GM18508 (cell line): ENCODE data around the gene HCN4.

ENCODE experiments used
- ATAC-seq: cut with Tn5 transposase; IDR thresholded peaks from one replicate; pipeline ENCODE4 v1.9.1; 2021; ENCODE audit warnings: moderate number of reproducible peaks; ENCODE audit not compliant: insufficient read depth, unreplicated experiment

The HCN4 gene

GRCh38 chr15:73382115-73382514 is 13.4 kb upstream of the HCN4 start:
- no peak for ATAC-seq

DNA sequence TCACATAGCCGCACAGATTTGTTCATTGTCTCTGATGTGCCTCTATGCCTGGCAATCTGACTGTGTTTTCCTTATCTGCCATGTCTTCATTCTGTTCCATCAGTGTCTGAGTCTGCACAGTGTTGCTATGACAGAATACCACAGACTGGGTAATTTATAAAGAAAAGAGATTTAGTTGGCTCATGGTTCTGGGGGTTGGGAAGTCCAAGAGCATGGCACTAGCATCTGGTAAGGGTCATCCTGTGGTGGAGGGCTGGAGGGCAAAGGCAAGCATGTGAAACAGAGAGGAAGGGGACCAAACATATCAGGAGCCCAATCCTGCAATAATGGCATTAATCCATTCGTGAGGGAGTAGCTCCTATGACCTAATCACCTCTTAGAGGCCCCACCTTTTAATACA is 11.9 kb upstream of the HCN4 start:
- no peak for ATAC-seq

DNA sequence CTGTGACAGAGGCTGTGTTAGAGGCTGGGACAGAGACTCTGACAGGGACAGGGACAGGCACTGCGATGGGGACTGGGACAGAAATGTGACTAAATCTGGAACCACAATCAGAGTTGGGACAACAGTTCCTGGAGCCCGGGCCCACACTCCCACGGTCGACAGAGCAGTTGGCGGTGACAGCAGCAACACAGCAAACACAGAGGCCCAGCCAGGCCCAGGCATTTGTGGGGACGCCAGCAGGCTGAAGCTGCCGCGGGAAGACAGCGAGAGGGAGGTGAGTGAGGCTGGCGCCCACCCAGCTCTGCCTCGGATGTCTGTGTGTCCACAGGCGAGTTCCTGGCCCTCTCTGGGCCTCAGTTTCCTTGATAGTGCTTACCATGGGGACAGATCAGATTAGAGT is 9.3 kb upstream of the HCN4 start:
- no peak for ATAC-seq

DNA sequence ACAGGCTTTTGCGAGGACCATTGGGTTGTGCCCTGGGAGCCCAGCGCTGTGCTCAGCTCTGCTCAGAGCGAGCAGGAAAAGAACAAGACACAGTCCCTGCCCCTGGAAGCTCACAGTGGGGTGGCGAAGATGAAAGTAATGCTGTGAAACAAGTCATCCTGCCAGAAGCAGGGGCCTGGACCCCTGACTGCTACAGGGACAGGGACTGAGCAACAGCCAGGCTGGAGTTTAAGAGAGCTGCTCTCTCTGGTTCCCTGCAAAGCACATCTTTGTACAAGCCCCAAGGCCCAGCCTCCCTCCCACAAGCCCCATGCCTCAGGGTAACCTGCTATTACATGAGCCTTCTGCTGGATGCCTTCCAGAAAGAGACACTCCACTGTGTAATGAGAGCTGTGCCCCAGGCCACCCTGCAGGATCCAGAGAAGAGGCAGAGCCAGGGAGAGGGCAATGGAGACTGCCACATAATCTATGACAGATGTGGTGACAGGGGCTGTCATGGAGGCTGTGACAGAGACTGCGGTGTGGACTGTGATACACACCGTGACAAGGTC is 7.1 kb upstream of the HCN4 start:
- ATAC-seq = no peak

GRCh38 chr15:73375012-73375411 is 6.3 kb upstream of the HCN4 start:
- ATAC-seq = no peak

DNA sequence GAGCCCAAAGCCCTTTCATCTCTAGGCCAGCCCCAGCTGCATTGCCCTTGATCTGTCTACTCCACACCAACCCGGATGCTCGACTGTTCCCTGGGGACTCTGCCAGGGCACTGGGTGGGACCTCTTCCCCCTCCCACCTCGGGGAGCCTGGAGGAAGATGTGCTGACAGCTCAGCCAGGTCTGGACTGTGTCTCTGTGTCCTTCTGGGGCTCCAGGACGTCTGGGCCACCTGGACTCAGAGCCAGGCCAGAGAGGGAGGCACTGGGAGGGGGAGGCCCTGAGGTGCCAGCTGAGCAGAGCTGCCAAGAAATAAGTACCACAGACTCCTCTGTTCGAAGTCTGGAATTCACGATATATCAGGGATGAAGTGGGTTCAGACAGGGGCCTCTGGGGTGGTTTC is 5.8 kb upstream of the HCN4 start:
- ATAC-seq = no peak

DNA sequence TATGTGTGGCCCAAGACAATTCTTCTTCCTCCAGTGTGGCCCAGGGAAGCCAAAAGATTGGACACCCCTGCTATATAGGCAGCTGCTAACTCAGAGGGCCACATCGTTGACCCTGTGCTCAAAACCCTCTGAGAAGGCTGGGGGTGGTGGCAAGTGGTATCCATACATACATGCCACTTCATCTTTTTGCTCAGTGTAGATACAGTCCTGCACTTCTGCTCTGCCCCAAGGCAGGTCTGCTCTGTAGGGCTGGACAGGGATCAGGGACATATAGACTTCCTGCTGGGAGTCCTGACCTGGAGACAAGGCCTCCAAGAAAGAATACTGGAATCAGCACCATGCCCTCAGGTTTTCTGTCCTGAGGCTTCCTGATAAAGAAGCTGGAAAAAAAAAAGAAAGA is 4.5 kb upstream of the HCN4 start:
- no peak for ATAC-seq

GRCh38 chr15:73371812-73372211 is 3.1 kb upstream of the HCN4 start:
- no peak for ATAC-seq

DNA sequence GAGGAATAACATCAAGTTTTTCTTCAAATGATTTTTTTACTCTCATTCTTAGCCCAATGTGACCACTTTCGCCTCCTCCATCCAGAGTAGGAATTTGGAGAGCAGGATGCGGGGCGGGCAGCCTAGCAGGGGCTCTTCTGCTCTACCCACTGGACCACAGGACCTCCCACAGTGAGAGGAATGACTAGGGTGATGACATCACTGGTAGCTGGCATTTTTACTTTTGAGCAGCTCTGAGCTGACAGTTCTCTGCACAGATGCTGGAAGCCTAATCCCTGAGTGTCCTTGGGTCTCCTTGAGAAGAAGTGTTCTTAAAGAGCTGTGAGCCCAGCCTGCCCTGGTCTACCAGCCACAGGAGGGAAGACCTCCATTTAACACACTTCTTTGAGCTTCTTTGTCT is 1.4 kb upstream of the HCN4 start:
- no peak for ATAC-seq

GRCh38 chr15:73369154-73369694 is 466 bp upstream of the HCN4 start:
- no peak for ATAC-seq

- ATAC-seq = no peak
Measured at GRCh38 chr15:73367624-73368300, 996 bp downstream of the HCN4 start.

DNA sequence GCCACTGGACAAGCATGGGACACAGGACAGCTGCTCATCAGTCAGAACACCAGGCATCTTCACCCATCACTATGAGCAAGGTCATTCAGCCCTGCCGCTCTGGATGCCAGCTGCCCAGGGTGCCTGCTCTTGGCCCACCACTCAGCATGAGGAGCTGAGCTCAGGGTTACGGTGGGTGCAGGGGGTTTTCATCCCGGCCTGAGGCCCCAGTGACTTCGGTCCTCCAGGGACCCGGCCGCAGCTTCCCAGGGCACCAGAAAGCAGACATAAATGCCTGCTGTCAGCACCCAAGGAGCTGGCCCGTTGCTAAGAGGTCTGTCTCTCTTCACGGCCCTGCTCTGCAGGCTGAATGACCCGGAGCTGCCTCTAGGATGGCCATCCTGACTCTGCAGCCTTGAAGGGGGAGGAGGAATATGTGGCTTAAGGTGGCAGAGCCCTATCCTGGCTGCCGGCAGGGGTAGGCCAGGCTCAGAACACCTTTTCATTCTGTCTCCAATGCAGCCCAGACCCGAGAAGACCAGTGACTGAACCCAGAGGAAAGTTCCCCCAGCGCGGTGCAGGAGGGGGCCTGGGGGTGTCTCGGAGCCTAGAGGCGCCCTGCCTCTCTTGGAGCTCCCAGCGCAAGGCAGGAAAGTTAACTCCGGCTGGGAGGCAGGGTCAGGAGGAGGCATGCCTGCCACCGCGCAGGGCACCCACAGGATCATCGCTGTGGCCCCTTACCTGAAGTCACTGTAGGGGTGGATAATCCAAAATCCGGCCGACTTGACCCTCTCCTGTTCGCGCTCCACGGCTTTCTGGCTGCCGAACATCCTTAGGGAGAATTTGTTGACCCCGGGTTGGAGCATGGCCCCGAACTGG is 1.8 kb downstream of the HCN4 start:
- no peak for ATAC-seq

- no peak for ATAC-seq
Measured at GRCh38 chr15:73364070-73364469, 4.7 kb downstream of the HCN4 start.

DNA sequence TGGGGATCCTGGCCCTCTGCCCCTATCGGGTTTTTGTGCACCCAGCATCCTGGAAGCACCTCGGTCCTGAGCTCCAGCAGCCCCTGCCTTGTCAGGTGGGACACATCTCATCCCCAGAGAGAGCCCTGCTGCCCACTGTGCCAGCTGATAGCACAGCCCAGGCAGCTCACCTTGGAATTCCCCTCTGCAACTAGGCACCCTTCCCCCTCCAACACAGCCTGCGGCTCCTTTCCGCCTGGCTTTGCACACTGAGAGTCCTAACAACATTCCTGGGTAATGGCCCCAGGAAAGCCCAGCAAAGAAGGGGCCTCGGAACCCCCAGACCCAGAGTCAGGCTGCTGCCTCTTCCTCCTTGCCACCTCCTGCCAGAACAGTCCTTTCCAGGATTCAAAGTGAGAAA is 5.9 kb downstream of the HCN4 start:
- ATAC-seq = no peak

DNA sequence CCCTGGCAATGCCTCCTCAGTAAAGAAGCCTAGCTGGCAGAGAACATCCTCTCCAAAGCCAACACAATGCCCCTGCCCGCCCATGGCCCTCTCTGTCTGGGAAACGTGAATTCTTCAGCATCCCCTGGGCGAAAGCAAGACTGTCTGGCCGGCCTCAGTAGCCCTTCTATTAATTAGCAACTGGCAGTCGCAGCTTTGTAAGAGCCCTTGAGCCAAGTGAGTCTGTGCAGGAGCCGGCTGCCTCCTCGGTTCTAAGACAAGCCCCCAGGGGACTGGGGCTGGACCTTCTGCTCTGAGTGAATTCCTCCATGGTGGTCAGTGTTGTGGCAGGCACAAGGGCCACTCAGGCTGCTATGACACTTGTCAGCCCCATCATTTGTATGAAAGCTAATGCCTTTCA is 7.4 kb downstream of the HCN4 start:
- no peak for ATAC-seq

GRCh38 chr15:73359651-73360050 is 9.1 kb downstream of the HCN4 start:
- ATAC-seq = no peak

GRCh38 chr15:73357999-73358665 is 10.6 kb downstream of the HCN4 start:
- ATAC-seq = no peak

GRCh38 chr15:73355612-73356265 is 13.0 kb downstream of the HCN4 start:
- ATAC-seq = no peak

GRCh38 chr15:73354241-73354640 is 14.5 kb downstream of the HCN4 start:
- no peak for ATAC-seq

DNA sequence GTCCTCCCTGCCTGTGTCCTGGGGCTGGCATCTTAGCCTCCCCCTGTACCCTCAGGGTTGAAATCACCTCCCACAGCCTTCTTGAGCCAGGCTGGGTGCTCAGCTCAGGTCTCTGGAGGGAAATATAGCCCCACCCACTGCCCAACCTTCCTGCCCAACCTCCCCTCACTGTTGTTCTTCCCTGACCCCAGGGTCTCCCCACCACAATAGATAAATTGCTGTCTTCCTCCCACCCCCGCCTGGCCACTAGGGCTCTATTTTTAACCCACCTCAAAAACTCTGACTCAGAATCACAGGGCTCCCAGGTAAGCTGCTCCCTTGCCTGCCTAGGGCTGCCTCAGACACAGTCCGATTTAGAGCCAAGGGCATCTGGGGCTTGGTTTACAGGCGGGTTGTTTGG is 15.0 kb downstream of the HCN4 start:
- no peak for ATAC-seq
